LNCAP (cell line): ENCODE data around the gene ATP10B.

ENCODE experiments used
- CTCF ChIP-seq: fragments of 450-650 bp; IDR thresholded peaks from 2 replicates; pipeline ENCODE4 v1.5.1; 2017; ENCODE audit warnings: mild to moderate bottlenecking

The ATP10B gene

GRCh38 chr5:160520609-160521391, 331.2 kb downstream of the ATP10B start:
- TF ChIP-seq CTCF: no peak

- no peak for TF ChIP-seq CTCF
Observed at GRCh38 chr5:160516696-160517530, 335.1 kb downstream of the ATP10B start.

GRCh38 chr5:160514866-160515265, 337.1 kb downstream of the ATP10B start:
- no peak for TF ChIP-seq CTCF

GRCh38 chr5:160514191-160514590, 337.8 kb downstream of the ATP10B start:
- TF ChIP-seq CTCF: no peak

- TF ChIP-seq CTCF: no peak
Observed at GRCh38 chr5:160513485-160513884, 338.5 kb downstream of the ATP10B start.
